HCT116 (cell line): Measurements from ENCODE around the gene MORN1. TPM values are rescaled to one million over a fixed set of nuclear protein-coding genes. Genes with fewer than 3 reads are reported as not detected.

Experiments
- ATAC-seq: fragments of 200-7000 bp; cut with Tn5 transposase; 2 replicates; pipeline ENCODE4 v1.9.1; 2020; ENCODE audit warnings: mild to moderate bottlenecking, moderate library complexity
- BruUV-seq: library from RNA; stranded (reverse); fragments of 400-500 nt; replicated peaks from 2 replicates; lab custom pipeline; 2021; lab: Mats Ljungman, UMichigan
- CTCF ChIA-PET: fragments of 300-600 bp; sonication (Branson Sonifier 250); formaldehyde crosslinking; loops from one replicate; lab custom pipeline; 2021; ENCODE audit warnings: antibody characterized with exemption; lab: Charles Lee
- POLR2A ChIA-PET: fragments of 300-600, 350-600 bp; sonication (Branson Sonifier 250); formaldehyde crosslinking; loops from one replicate; lab custom pipeline; 2021; ENCODE audit warnings: antibody characterized with exemption; lab: Charles Lee
- RAD21 ChIA-PET, 2 experiments: fragments of 300-600 bp; sonication (Branson Sonifier 250); formaldehyde crosslinking; loops; one replicate each; lab custom pipeline; 2023; ENCODE audit warnings: low total read pairs in 2 of 2; ENCODE audit not compliant: uncharacterized antibody in 2 of 2, unreplicated experiment in 2 of 2, low non-redundant PET in 1 of 2; lab: Charles Lee
- DNase-seq: peaks from one replicate; pipeline ENCODE4 v3.0.0-alpha.2; 2010; ENCODE audit warnings: low read depth, low spot score
- H2AFZ ChIP-seq: fragments of 200-600 bp; shearing (Covaris generic), sonication (generic); 2 replicates; pipeline ENCODE4 v1.6.1; 2017; ENCODE audit warnings: low read depth, mixed run types, mixed read lengths, antibody characterized with exemption, low read length; ENCODE audit not compliant: poor library complexity, severe bottlenecking
- H3K27ac ChIP-seq: 2 replicates; pipeline ENCODE4 v1.5.1; 2012; ENCODE audit warnings: low read depth, low read length
- H3K27me3 ChIP-seq: fragments of 200-600 bp; sonication (generic); 2 replicates; pipeline ENCODE4 v1.6.1; 2016; ENCODE audit warnings: mixed run types, low read length, mixed read lengths; ENCODE audit not compliant: insufficient read depth
- H3K36me3 ChIP-seq, 2 experiments: fragments of 200-500 bp in 1 of 2; fragments of 200-600 bp in 1 of 2; sonication (Bioruptor generic) in 1 of 2; sonication (generic) in 1 of 2; 2 replicates each; pipeline versions ENCODE4 v1.5.1 to v1.6.1; 2014 to 2016; ENCODE audit warnings: low read length in 2 of 2, inconsistent platforms in 1 of 2, mixed read lengths in 1 of 2, mixed run types in 1 of 2; ENCODE audit not compliant: insufficient read depth in 2 of 2, control insufficient read depth in 1 of 2
- H3K4me1 ChIP-seq, 2 experiments: fragments of 200-600 bp in 1 of 2; sonication (generic) in 1 of 2; 2 replicates each; pipeline versions ENCODE4 v1.5.1 to v1.6.1; 2012 to 2017; ENCODE audit warnings: low read length in 2 of 2, inconsistent platforms in 1 of 2, mild to moderate bottlenecking in 1 of 2, mixed read lengths in 1 of 2, mixed run types in 1 of 2, moderate library complexity in 1 of 2; ENCODE audit not compliant: insufficient read depth in 2 of 2, control insufficient read depth in 1 of 2
- H3K4me2 ChIP-seq: fragments of 200-600 bp; sonication (generic); 2 replicates; pipeline ENCODE4 v1.6.1; 2017; ENCODE audit warnings: mixed run types, low read length, mixed read lengths
- H3K4me3 ChIP-seq, 2 experiments: fragments of 200-600 bp in 1 of 2; sonication (generic) in 1 of 2; replicated peaks in 1 of 2; 2 replicates each; pipeline ENCODE4 v1.5.1; 2011 to 2016; ENCODE audit warnings: low read length in 2 of 2, control low read depth in 1 of 2, low read depth in 1 of 2, mild to moderate bottlenecking in 1 of 2, mixed read lengths in 1 of 2, mixed run types in 1 of 2
- H3K79me2 ChIP-seq: fragments of 200-600 bp; sonication (generic); 2 replicates; pipeline ENCODE4 v1.6.1; 2017; ENCODE audit warnings: mild to moderate bottlenecking, mixed run types, low read length, moderate library complexity, mixed read lengths; ENCODE audit not compliant: insufficient read depth
- H3K9ac ChIP-seq: fragments of 200-600 bp; sonication (generic); 2 replicates; pipeline ENCODE4 v1.6.1; 2016; ENCODE audit warnings: low read length, mixed read lengths
- H3K9me2 ChIP-seq: fragments of 200-600 bp; sonication (generic), shearing (Covaris generic); 2 replicates; pipeline ENCODE4 v1.6.1; 2017; ENCODE audit warnings: mixed run types, mild to moderate bottlenecking, moderate library complexity; ENCODE audit not compliant: insufficient read depth
- H3K9me3 ChIP-seq, 2 experiments: fragments of 200-500 bp in 1 of 2; fragments of 200-600 bp in 1 of 2; sonication (Bioruptor generic) in 1 of 2; sonication (generic) in 1 of 2; 2 replicates each; pipeline ENCODE4 v1.6.1; 2014 to 2017; ENCODE audit warnings: low read length in 2 of 2, mixed read lengths in 2 of 2, inconsistent platforms in 1 of 2, low read depth in 1 of 2, mild to moderate bottlenecking in 1 of 2, mixed run types in 1 of 2, moderate library complexity in 1 of 2; ENCODE audit not compliant: control insufficient read depth in 1 of 2, insufficient read depth in 1 of 2
- H4K20me1 ChIP-seq: fragments of 200-600 bp; sonication (generic), shearing (Covaris generic); 2 replicates; pipeline ENCODE4 v1.6.1; 2017; ENCODE audit warnings: mixed run types, mild to moderate bottlenecking, moderate library complexity; ENCODE audit not compliant: insufficient read depth
- CEBPB ChIP-seq: IDR thresholded peaks from 2 replicates; pipeline ENCODE4 v1.6.1; 2012; ENCODE audit warnings: low read depth
- EZH2 ChIP-seq: fragments of 200-600 bp; sonication (generic); IDR thresholded peaks from 2 replicates; pipeline ENCODE4 v1.6.1; 2017; ENCODE audit warnings: antibody characterized with exemption, mixed run types
- FOSL1 ChIP-seq: IDR thresholded peaks from 2 replicates; pipeline ENCODE4 v1.6.1; 2012; ENCODE audit warnings: low read depth
- POLR2AphosphoS5 ChIP-seq: IDR thresholded peaks from 2 replicates; pipeline ENCODE4 v1.6.1; 2011; ENCODE audit warnings: mild to moderate bottlenecking, low read depth, low read length, moderate library complexity
- RAD21 ChIP-seq: IDR thresholded peaks from 2 replicates; pipeline ENCODE4 v1.6.1; 2012; ENCODE audit warnings: low read depth, mild to moderate bottlenecking
- SRF ChIP-seq: IDR thresholded peaks from 2 replicates; pipeline ENCODE4 v1.6.1; 2012; ENCODE audit warnings: low read depth
- TCF7L2 ChIP-seq: IDR thresholded peaks from 2 replicates; pipeline ENCODE4 v1.7.0; 2011; ENCODE audit warnings: borderline replicate concordance, inconsistent platforms; ENCODE audit not compliant: insufficient read depth, insufficient read length; ENCODE audit errors: extremely low read depth
- YY1 ChIP-seq: IDR thresholded peaks from 2 replicates; pipeline ENCODE4 v1.6.1; 2011; ENCODE audit warnings: low read length, low read depth, moderate library complexity, mild to moderate bottlenecking; ENCODE audit not compliant: insufficient replicate concordance; ENCODE audit errors: extremely low read depth
- ZFX ChIP-seq: fragments of 450-650 bp; IDR thresholded peaks from 2 replicates; pipeline ENCODE4 v1.6.1; 2017
- intact Hi-C: fragments of 100-400 bp; cut with micrococcal nuclease; formaldehyde crosslinking; loops from 2 replicates; pipeline ENCODE4 v1.10.0; 2022
- total RNA-seq: library from RNA; stranded (reverse); gene quantifications from one replicate; pipeline ENCODE4 v1.2.1, GENCODE V29; 2021; ENCODE audit not compliant: unreplicated experiment
- TF ChIP-seq, protein P1 (sequence below): IDR thresholded peaks from 2 replicates; pipeline ENCODE4 v1.6.1; 2012
- TF ChIP-seq, protein P2 (sequence below), 3 experiments: fragments of 200-600 bp in 1 of 3; sonication (generic) in 1 of 3; IDR thresholded peaks in 2 of 3; conservative IDR thresholded peaks in 1 of 3; 2 replicates each; pipeline ENCODE4 v1.5.1; 2012 to 2017; ENCODE audit warnings: low read depth in 2 of 3, low read length in 2 of 3, antibody characterized with exemption in 1 of 3, borderline replicate concordance in 1 of 3, control low read depth in 1 of 3, mild to moderate bottlenecking in 1 of 3, mixed read lengths in 1 of 3, mixed run types in 1 of 3, moderate library complexity in 1 of 3; ENCODE audit not compliant: insufficient read depth in 1 of 3
- TF ChIP-seq, protein P3 (sequence below): IDR thresholded peaks from 2 replicates; pipeline ENCODE4 v1.6.1; 2011; ENCODE audit warnings: mild to moderate bottlenecking, low read length, moderate library complexity; ENCODE audit not compliant: insufficient replicate concordance; ENCODE audit errors: extremely low read depth
- TF ChIP-seq, protein P4 (sequence below): IDR thresholded peaks from 2 replicates; pipeline ENCODE4 v1.6.1; 2012; ENCODE audit warnings: low read depth

MORN1 gene
- total RNA-seq, 1 experiment from 2014 or later: 21.4 TPM

DNA sequence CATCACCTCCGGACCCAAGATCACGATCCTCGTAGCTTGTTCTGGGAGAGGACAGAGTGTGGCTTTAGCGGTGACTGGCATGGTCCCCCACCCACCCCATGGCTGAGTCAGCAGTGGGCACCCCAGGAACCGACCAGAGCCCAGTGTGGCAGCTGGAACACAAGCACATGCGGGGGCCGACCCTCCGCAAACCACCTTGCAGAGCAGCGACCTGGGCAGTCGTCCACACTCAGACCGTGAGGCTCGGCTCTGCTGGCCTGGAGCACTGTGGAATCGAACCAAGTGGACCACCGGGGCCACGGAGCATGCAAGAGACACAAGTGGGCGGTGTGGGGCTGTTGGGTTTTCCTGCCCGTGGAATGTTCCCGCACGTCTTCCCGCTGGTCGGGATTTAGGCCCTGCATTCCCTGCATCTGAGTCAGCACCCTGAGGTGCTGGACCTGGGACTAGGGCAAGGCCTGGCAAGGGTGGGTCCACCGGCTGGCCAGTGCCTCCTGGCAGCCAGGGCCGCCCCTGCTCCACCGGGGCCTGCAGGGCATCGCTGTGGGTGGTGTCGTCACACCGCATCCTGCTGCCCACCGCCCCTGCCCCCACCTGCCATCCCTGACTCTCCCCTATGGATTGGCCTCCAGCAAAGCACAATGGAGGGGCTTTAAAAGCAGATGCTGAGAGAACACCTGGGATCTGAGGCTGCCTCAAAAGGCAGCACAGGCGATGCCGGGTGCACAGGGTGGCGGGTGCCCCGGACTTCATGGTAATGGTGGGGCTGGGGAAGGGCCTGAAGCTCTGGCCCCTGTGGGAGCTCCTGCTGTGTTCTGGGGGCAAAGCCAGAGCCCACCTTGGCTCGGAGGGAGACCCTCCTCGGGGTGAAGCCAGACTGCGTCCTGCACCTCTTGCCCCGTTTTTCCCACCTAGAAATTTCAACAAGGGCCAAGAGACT is 18.5 kb downstream of the MORN1 start (continued):
- TF ChIP-seq EZH2 (no peak), CEBPB (no peak), FOSL1 (no peak), RAD21 (no peak), YY1 (no peak), POLR2AphosphoS5 (no peak), TCF7L2 (no peak)
- TF ChIP-seq, protein P1, sequence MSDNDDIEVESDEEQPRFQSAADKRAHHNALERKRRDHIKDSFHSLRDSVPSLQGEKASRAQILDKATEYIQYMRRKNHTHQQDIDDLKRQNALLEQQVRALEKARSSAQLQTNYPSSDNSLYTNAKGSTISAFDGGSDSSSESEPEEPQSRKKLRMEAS: no peak

DNA sequence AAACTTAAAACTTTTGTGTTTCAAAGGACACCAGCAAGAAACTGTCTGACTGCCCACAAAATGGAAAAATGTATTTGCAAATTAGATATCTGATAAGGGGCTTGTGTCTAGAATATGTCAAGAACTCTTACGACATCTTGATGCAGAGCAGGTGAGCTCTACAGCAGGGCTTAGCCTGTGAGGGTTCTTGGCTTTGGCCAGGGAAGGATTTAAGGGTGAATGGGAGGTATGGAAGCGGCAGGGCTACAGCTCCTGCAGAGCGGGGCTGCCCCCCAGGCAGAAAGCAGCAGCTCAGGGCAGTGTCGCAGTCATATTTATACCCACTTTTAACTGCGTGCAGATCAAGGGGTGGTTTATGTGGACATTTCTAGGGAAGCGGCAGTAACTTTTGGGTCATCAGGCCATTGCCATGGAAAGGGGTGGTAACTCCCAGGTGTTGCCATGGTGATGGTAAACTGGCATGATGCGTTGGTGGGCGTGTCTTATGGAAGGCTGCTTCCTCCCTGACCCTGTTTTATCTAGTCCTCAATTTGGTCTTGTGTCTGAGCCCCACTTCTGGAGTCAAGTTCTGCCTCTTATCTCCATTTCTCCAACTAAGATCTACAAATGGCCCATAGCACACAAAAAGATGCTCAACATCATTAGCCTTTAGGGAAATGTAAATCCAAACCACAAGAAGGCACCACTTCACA is 23.2 kb downstream of the MORN1 start:
- Histone ChIP-seq H3K9ac (no peak overlapping the region), H4K20me1 (no peaks in the 10 kb centered on the region), H2AFZ (no peak overlapping the region), H3K4me3 (no peak overlapping the region), H3K36me3 (no peaks in the 10 kb centered on the region), H3K4me2 (no peak overlapping the region), H3K27ac (no peak overlapping the region), H3K4me1 (peaks cover 0 to 6% of the 10 kb centered on the region in 2 experiments; a peak in 1 of 4 replicates), H3K27me3 (no peaks in the 10 kb centered on the region), H3K9me2 (no peaks in the 10 kb centered on the region), H3K79me2 (no peaks in the 10 kb centered on the region), H3K9me3 (no peaks in the 10 kb centered on the region)
- ATAC-seq (no peak), DNase-seq (no peak)
- BruUV-seq: no TSS peak
- ChIA-PET POLR2A (no interaction called here), CTCF (no interaction called here), RAD21 (no interaction called here)
- TF ChIP-seq SRF (no peak), CEBPB (no peak), ZFX (no peak)
- TF ChIP-seq, protein P2, sequence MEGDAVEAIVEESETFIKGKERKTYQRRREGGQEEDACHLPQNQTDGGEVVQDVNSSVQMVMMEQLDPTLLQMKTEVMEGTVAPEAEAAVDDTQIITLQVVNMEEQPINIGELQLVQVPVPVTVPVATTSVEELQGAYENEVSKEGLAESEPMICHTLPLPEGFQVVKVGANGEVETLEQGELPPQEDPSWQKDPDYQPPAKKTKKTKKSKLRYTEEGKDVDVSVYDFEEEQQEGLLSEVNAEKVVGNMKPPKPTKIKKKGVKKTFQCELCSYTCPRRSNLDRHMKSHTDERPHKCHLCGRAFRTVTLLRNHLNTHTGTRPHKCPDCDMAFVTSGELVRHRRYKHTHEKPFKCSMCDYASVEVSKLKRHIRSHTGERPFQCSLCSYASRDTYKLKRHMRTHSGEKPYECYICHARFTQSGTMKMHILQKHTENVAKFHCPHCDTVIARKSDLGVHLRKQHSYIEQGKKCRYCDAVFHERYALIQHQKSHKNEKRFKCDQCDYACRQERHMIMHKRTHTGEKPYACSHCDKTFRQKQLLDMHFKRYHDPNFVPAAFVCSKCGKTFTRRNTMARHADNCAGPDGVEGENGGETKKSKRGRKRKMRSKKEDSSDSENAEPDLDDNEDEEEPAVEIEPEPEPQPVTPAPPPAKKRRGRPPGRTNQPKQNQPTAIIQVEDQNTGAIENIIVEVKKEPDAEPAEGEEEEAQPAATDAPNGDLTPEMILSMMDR (IDR thresholded peaks at IDR 0.05 in 2 of 3, conservative IDR thresholded peaks at IDR 0.05 in 1 of 3; ENCODE audit: borderline replicate concordance in 1 of 3, insufficient read depth in 1 of 3, low read depth in 2 of 3, low read length in 2 of 3): no peak
- TF ChIP-seq, protein P3, sequence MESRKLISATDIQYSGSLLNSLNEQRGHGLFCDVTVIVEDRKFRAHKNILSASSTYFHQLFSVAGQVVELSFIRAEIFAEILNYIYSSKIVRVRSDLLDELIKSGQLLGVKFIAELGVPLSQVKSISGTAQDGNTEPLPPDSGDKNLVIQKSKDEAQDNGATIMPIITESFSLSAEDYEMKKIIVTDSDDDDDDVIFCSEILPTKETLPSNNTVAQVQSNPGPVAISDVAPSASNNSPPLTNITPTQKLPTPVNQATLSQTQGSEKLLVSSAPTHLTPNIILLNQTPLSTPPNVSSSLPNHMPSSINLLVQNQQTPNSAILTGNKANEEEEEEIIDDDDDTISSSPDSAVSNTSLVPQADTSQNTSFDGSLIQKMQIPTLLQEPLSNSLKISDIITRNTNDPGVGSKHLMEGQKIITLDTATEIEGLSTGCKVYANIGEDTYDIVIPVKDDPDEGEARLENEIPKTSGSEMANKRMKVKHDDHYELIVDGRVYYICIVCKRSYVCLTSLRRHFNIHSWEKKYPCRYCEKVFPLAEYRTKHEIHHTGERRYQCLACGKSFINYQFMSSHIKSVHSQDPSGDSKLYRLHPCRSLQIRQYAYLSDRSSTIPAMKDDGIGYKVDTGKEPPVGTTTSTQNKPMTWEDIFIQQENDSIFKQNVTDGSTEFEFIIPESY: no peak
- TF ChIP-seq, protein P1: no peak
- TF ChIP-seq, protein P4, sequence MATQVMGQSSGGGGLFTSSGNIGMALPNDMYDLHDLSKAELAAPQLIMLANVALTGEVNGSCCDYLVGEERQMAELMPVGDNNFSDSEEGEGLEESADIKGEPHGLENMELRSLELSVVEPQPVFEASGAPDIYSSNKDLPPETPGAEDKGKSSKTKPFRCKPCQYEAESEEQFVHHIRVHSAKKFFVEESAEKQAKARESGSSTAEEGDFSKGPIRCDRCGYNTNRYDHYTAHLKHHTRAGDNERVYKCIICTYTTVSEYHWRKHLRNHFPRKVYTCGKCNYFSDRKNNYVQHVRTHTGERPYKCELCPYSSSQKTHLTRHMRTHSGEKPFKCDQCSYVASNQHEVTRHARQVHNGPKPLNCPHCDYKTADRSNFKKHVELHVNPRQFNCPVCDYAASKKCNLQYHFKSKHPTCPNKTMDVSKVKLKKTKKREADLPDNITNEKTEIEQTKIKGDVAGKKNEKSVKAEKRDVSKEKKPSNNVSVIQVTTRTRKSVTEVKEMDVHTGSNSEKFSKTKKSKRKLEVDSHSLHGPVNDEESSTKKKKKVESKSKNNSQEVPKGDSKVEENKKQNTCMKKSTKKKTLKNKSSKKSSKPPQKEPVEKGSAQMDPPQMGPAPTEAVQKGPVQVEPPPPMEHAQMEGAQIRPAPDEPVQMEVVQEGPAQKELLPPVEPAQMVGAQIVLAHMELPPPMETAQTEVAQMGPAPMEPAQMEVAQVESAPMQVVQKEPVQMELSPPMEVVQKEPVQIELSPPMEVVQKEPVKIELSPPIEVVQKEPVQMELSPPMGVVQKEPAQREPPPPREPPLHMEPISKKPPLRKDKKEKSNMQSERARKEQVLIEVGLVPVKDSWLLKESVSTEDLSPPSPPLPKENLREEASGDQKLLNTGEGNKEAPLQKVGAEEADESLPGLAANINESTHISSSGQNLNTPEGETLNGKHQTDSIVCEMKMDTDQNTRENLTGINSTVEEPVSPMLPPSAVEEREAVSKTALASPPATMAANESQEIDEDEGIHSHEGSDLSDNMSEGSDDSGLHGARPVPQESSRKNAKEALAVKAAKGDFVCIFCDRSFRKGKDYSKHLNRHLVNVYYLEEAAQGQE: no peak
- intact Hi-C loops: no loop called here
